Brain pericyte (primary cell): Measurements from ENCODE around the gene EPS15.
"Not testable (repeated sequence)": the region's sequence is repeated elsewhere in the genome, so short reads cannot be mapped to it uniquely, and the experiment has no call there.

Experiments
- DNase-seq: peaks from one replicate; pipeline ENCODE4 v3.0.0-alpha.2; 2012; ENCODE audit warnings: low read depth, low spot score

Gene EPS15

GRCh38 chr1:51472359-51472758 lies 46.7 kb downstream of the EPS15 start:
- no peak for DNase-seq

- DNase-seq, result no peak
Observed at GRCh38 chr1:51469518-51469917, 49.5 kb downstream of the EPS15 start.

- DNase-seq, result no peak
Observed at GRCh38 chr1:51464828-51465227, 54.2 kb downstream of the EPS15 start.

GRCh38 chr1:51463561-51463960 lies 55.5 kb downstream of the EPS15 start:
- DNase-seq, result no peak

DNA sequence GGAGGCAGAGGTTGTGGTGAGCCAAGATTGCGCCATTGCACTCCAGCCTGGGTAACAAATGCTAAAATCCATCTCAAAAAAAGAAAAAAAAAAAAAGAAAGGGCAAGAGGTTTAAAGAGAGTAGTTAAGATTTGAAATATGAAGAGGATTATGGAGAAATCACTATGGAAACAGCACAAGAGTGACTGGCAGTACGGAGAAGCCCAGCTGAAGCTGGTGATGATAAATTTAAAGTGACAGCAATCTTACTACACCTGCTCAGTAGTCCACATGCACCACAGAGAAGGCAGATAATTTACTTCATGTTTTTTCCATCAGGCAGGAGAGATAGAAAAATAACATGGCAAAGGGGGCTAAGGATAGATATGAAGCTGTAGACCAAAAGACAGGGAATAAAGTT lies 56.8 kb downstream of the EPS15 start:
- not testable (repeated sequence) for DNase-seq

GRCh38 chr1:51454554-51454953 lies 64.5 kb downstream of the EPS15 start:
- no peak for DNase-seq

DNA sequence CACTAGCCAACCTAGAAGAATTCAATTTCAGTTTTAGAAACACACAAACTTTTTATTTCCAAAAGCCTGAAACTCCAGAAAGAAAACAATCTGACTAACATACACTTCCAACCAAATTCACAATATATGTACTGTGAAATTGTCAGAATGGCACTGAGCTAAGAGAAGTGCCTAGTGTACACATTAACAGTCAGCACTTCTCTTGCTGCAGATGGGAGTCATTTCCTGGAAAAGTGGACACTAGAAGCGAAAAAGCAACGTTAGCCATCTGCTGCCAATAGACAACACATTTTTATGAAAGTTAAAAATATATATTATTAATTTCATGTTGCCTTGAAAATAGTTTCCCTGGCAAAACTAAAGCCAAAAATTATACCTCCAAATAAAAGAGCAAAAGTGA lies 66.1 kb downstream of the EPS15 start:
- no peak for DNase-seq

DNA sequence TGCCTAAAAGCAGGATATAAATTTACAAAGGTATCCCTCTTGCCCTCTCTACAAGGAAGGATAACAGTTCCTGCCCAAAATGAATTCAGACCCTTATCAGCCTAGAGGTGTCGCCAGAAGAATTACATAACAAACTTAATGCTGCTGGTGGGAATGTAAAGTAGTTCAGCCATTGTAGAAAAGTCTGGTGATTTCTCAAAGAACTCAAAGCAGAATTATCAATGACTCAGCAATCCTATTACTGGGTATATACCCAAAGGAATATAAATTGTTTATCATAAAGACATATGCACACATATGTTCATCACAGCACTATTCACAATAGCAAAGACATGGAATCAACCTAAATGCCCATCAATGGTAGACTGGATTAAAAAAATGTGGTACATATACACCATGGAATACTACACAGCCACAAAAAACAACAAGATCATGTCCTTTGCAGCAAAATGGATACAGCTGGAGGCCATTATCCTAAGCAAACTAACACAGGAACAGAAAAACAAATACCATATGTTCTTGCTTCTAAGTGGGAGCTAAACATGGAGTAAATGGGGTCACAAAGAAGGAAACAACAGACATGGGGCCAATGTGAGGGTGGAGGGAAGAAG lies 70.1 kb downstream of the EPS15 start:
- not testable (repeated sequence) for DNase-seq

GRCh38 chr1:51445351-51446090 lies 73.5 kb downstream of the EPS15 start:
- DNase-seq, result no peak

- no peak for DNase-seq
Observed at GRCh38 chr1:51444534-51445192, 74.4 kb downstream of the EPS15 start.

DNA sequence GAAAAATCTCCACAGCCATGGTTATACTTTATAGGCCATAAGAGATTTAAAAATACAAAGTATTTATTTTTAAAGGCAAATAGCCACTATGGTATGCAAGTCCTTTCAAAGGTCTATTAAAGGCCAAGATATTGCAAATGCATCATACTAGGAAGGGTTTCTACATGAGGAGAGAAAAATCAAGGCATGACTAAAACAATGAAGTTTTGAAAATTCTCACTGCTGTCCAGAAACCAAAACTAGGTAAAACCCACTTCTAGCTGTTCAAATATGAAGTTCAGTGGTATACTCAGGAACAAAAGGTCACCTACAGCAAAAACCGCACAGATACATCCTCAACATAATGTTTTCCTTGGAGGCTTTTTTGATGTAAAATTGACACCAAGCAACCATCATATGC lies 75.0 kb downstream of the EPS15 start:
- DNase-seq, result peak; percentile 6

DNA sequence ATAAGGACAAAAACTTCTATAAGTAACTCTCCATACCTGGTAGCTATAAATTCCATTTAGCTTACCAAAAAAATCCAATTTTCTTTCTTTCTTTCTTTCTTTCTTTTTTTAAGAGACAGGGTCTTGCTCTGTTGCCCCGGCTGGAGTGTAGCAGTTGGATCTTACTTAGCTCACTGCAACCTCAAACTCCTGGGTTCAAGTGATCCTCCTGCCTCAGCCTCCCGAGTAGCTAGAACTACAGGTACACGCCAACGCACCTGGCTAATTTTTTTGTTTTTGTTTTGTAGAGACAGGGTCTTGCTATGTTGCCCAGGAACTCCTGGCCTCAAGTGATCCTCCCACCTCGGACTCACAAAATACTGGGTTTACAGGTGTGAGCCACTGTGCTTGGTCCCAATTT lies 75.5 kb downstream of the EPS15 start:
- DNase-seq, result no peak

GRCh38 chr1:51442616-51443015 lies 76.5 kb downstream of the EPS15 start:
- no peak for DNase-seq

DNA sequence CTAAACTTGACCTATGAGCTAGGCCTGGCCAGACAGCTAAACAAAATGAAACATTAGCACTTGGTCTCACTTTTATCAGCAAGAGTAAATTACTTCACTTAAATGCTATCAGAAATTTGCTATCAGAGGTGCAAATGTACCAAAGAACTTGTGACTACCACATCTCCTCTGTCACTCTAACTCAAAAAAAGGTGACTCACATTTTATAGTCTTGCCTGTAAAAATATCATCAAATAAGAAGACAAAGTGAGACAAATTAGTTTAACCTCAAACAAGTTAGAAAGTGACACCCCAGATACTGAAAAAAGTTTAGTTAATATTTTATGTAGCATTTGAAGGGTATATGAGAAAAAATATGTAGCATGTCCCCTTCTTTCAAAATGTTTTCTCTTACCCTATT lies 76.9 kb downstream of the EPS15 start:
- no peak for DNase-seq

DNA sequence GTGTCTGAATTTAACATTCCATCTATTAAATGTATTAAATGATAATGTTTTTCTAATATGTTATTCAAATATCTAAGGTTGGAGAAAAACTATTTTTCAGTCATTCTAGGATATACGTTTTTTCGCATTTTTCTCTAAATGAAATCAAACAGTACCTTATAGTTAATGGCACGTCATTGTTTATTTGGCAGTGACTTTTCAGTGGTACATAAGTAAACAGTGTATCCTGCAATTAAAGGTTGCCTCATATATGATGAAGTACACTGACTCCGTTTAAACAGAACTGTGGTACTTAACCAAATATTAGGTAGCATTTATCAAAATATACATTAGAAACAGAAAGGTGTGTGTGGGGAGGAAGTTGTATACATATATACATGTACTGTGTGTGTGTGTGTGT lies 79.2 kb downstream of the EPS15 start:
- DNase-seq, result no peak

- no peak for DNase-seq
Observed at GRCh38 chr1:51439053-51439452, 80.0 kb downstream of the EPS15 start.

DNA sequence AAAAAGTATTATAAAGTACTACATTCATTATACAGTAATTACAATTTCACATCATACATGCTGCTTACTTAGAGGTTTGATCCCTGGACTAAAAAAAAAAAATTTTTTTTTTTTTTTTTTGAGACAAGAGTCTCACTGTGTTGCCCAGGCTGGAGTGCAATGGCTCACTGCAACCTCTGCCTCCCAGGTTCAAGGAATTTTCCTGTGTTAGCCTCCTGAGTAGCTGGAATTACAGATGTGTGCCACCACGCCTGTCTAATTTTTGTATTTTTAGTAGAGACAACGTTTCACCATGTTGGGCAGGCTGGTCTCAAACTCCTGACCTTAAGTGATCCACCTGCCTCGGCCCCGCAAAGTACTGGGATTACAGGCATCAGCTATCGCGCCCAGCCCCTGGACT lies 81.7 kb downstream of the EPS15 start:
- not testable (repeated sequence) for DNase-seq

GRCh38 chr1:51435878-51436277 lies 83.2 kb downstream of the EPS15 start:
- no peak for DNase-seq

- DNase-seq, result no peak
Observed at GRCh38 chr1:51433972-51434510, 85.0 kb downstream of the EPS15 start.

- no peak for DNase-seq
Observed at GRCh38 chr1:51433269-51433971, 85.6 kb downstream of the EPS15 start.

DNA sequence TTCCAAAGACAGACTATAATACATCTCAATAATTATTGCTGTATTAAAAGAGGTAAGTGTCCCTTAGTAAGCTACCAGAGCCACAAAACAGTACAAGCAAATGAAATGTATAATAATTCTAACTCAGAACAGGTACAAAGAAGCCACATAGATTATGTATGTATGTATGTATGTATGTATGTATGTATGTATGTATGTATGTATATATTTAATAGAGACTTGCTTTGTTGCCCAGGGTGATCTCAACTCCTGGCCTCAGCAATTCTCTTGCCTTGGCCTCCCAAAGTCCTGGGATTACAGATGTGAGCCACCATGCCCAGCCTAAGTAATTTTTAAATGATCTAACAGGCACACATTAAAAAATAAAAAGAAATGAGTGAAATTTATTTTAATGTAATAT lies 86.9 kb downstream of the EPS15 start:
- no peak for DNase-seq

GRCh38 chr1:51427438-51427837 lies 91.6 kb downstream of the EPS15 start:
- DNase-seq, result no peak
